ENCODE measurements around the gene DCTN5. TPM values are rescaled to one million over a fixed set of nuclear protein-coding genes. Genes with fewer than 3 reads are reported as not detected.

Gene DCTN5
- total RNA-seq, 4 donors from 2014 or later: 14.9 to 58.0 (median 39.2) TPM

- Histone ChIP-seq H3K27me3 (no peaks in the 10 kb centered on the region), H3K9me3 (no peaks in the 10 kb centered on the region), H3K4me3 (no peak overlapping the region), H3K27ac (no peak overlapping the region), H3K36me3 (peaks cover 0 to 19% (median 0%) of the 10 kb centered on the region in 3 donors), H3K4me1 (peaks cover 0 to 16% (median 4%) of the 10 kb centered on the region in 4 donors)
- DNase-seq: no peak
- TF ChIP-seq CTCF (IDR thresholded peaks at IDR 0.05): no peak
- TF ChIP-seq POLR2A (IDR thresholded peaks at IDR 0.05): no peak
Observed at GRCh38 chr16:23673971-23674614, 32.8 kb downstream of the DCTN5 start.

- TF ChIP-seq POLR2A (IDR thresholded peaks at IDR 0.05) (no peak), CTCF (IDR thresholded peaks at IDR 0.05) (no peak)
- Histone ChIP-seq H3K27me3 (no peaks in the 10 kb centered on the region), H3K36me3 (peaks cover 0 to 11% (median 0%) of the 10 kb centered on the region in 3 donors), H3K9me3 (no peaks in the 10 kb centered on the region), H3K4me1 (peaks cover 0 to 26% (median 6%) of the 10 kb centered on the region in 4 donors), H3K27ac (no peak overlapping the region), H3K4me3 (no peak overlapping the region)
- DNase-seq: peak in 1 of 3 donors; percentile 49
Observed at GRCh38 chr16:23676924-23677480, 35.7 kb downstream of the DCTN5 start.

GRCh38 chr16:23678430-23679273 lies 37.4 kb downstream of the DCTN5 start, which contains the start of gene PLK1:
Gene PLK1, plus strand, starts transcription at chr16:23678889. Its CDS starts 44 bp downstream, at chr16:23678933.
- H3K4me3 ChIP-seq: peak within 1 kb of the TSS; percentile 40 to 80 (median 54)
- H3K36me3 ChIP-seq: peaks cover 0 to 15% (median 0%) of the 10 kb centered on the region in 3 donors
- no peak within 1 kb of the TSS for H3K27ac ChIP-seq
- TF ChIP-seq CTCF (IDR thresholded peaks at IDR 0.05) (peak in 4 of 6 experiments; percentile 10 to 40 (median 30)), POLR2A (IDR thresholded peaks at IDR 0.05) (no peak)
- H3K4me1 ChIP-seq: peaks cover 0 to 26% (median 6%) of the 10 kb centered on the region in 4 donors
- H3K27me3 ChIP-seq: no peaks in the 10 kb centered on the region
- peak; percentile 62 to 89 (median 87) for DNase-seq
- H3K9me3 ChIP-seq: no peaks in the 10 kb centered on the region

GRCh38 chr16:23679274-23679985 lies 38.2 kb downstream of the DCTN5 start:
- H3K27ac ChIP-seq: no peak overlapping the region
- TF ChIP-seq POLR2A (IDR thresholded peaks at IDR 0.05) (no peak), CTCF (IDR thresholded peaks at IDR 0.05) (no peak)
- peaks cover 0 to 21% (median 0%) of the 10 kb centered on the region in 3 donors for H3K36me3 ChIP-seq
- H3K4me1 ChIP-seq: peaks cover 0 to 26% (median 6%) of the 10 kb centered on the region in 4 donors
- no peaks in the 10 kb centered on the region for H3K9me3 ChIP-seq
- peak overlapping the region; percentile 40 to 80 (median 54) for H3K4me3 ChIP-seq
- no peaks in the 10 kb centered on the region for H3K27me3 ChIP-seq
- peak in 2 of 3 donors; percentile 51 to 64 for DNase-seq

- Histone ChIP-seq H3K4me3 (peak overlapping the region in 1 of 4 donors; percentile 80), H3K27me3 (no peaks in the 10 kb centered on the region), H3K9me3 (no peaks in the 10 kb centered on the region), H3K27ac (no peak overlapping the region), H3K36me3 (peaks cover 0 to 24% (median 0%) of the 10 kb centered on the region in 3 donors), H3K4me1 (peaks cover 0 to 26% (median 6%) of the 10 kb centered on the region in 4 donors)
- TF ChIP-seq POLR2A (IDR thresholded peaks at IDR 0.05) (no peak), CTCF (IDR thresholded peaks at IDR 0.05) (no peak)
- DNase-seq: no peak
Observed at GRCh38 chr16:23679986-23680336, 38.7 kb downstream of the DCTN5 start.
